Stimulated activated CD8-positive, alpha-beta memory T cell treated with anti-CD3 and anti-CD28 coated beads, Interleukin-7, amount 100 ng/mL, for 4 hours (primary cell): ENCODE results near the gene TMEM187.

ENCODE experiments used
- DNase-seq, 2 donors: peaks; one replicate each; pipeline ENCODE4 v3.0.0-alpha.2; 2020; ENCODE audit warnings: low read depth in 2 of 2

TMEM187 gene

DNA sequence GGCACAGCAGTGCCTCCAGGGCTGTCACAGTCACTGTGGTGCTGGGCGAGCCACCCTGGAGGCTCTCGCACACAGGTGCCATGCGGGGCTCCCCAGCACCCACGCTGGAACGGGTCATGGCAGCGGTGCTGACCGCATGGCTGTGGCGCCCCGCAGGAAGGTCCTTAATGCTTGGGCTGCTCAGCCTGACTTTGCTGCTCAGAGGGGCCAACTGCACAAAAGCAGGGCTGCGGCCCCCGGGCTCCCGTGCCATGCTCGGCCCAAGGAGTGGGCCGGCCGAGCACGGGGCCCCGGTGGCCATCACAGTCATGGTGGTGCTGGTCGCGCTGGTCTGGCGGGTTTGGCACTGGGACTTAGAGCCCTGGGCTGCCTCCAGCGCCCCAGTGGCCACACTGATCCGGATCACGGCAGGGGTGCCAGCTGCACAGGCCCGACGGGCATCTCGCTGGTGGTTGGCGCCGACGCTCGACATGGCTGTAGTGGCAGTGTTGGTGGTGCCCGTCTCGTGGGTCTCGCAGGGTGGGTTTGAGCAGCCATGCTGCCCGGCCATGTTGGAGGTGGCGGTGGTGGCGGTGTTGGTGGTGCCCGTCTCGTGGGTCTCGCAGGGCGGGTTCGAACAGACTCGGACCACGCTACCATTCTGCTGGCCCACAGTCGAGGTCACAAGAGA lies 17.9 kb upstream of the TMEM187 start:
- no peak for DNase-seq

- DNase-seq: no peak
These were observed 17.3 kb upstream of the TMEM187 start for GRCh38 chrX:153955228-153955732.

DNA sequence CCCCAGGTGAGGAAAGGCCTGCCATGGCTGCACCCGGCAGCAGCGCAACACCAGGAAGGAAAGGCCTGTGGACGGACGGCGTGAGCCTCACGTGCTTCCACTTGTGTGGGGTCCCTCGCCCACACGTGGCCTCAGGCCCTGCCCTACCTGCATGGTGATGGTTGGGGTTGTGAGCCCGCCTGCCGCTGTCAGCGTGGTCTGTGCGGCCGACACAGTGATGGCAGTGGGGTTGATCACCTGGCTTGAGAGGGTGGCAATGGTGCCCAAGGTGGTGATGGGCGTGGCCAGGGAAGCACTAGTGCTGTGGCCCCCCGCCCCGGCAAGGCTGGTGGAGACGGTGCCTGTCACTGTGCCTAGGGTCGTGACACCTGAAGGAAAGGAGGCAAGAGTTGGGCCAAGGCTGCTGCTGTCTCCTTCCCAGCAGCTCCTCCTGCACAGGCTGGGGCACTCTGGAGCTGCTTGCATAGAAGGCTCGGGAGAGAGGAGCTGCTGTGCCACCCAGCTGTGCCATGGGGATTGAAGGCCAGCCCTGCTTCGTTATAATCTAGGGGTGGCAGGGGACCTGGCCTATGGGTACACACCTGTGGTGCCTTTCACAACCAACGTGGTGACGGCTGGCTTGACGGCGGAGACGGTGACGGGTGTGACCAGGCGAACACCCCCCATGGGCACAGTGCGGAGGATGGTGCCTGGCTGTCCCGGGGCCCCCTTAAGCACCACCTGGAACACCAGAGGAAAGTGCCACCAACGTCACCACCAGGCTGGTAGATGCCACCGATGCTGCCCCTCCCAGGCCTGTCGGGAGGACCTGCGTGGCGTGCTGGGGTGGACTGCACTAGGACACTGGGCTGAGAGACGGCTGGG lies 16.3 kb upstream of the TMEM187 start:
- DNase-seq: no peak

DNA sequence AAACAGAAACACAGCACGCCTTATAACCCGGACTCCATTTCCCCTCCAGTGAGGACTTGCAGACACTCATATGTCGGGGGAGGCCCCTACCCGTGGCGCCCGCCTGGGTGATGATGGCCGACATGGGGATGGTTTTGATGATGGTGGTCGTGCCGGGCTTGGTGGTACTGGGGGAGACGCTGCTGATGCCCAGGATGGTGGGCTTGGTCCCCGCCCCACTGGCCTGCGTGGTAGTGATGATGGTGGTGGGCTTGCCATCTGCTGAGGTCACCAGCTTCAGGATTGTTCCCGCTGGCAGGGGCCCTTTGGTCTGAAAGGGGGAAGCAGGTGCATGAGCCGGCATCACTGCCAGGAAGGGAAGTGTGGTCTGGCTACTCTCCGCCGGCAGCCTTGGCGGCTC lies 15.3 kb upstream of the TMEM187 start:
- no peak for DNase-seq

- DNase-seq: no peak
These were observed 13.9 kb upstream of the TMEM187 start for GRCh38 chrX:153958605-153959004.

- no peak for DNase-seq
These were observed 12.9 kb upstream of the TMEM187 start for GRCh38 chrX:153959649-153960048.

GRCh38 chrX:153960077-153960476 lies 12.5 kb upstream of the TMEM187 start:
- no peak for DNase-seq

- DNase-seq: no peak
These were observed 11.8 kb upstream of the TMEM187 start for GRCh38 chrX:153960786-153961185.

DNA sequence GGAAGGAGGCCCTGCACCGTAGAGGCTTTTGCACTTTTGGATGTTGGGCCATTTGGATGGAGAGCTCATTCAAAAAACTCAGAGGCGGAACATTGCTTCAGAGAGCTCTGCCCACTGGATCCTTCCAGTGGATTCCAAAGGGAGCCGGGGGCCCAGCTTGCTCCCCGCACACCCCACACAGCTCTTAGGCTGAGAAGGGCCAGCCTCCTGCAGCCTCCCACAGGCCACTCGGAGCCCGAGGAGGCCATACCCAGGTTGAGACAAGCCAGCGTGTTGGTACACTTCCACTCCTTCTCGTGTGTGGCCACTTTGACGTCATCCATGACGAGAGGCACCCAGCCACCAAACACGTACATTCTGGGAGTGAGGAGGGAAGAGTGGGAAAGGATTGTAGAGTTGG lies 11.3 kb upstream of the TMEM187 start:
- DNase-seq: no peak

GRCh38 chrX:153963546-153963945 lies 9.0 kb upstream of the TMEM187 start:
- no peak for DNase-seq

GRCh38 chrX:153964105-153964504 lies 8.4 kb upstream of the TMEM187 start:
- DNase-seq: no peak

GRCh38 chrX:153965406-153965805 lies 7.1 kb upstream of the TMEM187 start:
- no peak for DNase-seq

- no peak for DNase-seq
These were observed 6.3 kb upstream of the TMEM187 start for GRCh38 chrX:153966283-153966688.

- DNase-seq: peak; percentile 40 to 47
These were observed 5.6 kb upstream of the TMEM187 start for GRCh38 chrX:153966841-153967535.

DNA sequence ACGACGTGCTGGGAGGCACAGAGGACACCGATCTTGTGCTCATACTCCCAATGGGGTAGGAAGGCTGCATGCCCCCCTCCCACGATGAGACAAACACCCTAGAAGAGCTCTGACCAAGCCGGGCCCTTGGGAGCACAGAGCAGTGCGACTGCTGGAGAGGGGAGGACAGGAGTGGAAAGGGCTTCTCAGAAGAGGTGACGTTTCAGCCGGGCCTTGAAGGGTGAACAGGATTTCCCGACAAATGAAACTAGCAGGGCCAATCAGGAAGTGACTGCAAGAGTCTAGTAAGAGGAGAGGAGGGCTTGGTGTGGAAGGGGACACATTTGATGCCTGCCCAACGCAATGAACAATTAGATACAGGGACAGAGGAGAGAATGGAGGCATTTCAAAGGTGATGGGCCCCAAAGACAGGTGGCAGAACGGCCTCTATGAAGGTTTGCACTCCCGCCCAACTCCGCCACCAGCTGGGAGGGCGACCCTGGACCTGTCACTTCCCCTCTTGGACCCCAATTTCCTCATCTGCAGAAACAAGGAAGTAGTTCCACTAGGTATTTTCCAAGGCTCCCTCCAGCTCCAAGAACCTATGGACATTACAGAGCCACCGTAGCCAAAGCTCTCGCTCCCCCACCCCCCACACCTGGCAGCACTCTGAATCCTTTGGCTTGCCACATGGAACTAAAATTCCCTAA lies 4.9 kb upstream of the TMEM187 start:
- no peak for DNase-seq

- no peak for DNase-seq
These were observed 4.3 kb upstream of the TMEM187 start for GRCh38 chrX:153968255-153968654.

GRCh38 chrX:153968754-153969124 lies 3.8 kb upstream of the TMEM187 start:
- DNase-seq: peak in 1 of 2 donors; percentile 37

DNA sequence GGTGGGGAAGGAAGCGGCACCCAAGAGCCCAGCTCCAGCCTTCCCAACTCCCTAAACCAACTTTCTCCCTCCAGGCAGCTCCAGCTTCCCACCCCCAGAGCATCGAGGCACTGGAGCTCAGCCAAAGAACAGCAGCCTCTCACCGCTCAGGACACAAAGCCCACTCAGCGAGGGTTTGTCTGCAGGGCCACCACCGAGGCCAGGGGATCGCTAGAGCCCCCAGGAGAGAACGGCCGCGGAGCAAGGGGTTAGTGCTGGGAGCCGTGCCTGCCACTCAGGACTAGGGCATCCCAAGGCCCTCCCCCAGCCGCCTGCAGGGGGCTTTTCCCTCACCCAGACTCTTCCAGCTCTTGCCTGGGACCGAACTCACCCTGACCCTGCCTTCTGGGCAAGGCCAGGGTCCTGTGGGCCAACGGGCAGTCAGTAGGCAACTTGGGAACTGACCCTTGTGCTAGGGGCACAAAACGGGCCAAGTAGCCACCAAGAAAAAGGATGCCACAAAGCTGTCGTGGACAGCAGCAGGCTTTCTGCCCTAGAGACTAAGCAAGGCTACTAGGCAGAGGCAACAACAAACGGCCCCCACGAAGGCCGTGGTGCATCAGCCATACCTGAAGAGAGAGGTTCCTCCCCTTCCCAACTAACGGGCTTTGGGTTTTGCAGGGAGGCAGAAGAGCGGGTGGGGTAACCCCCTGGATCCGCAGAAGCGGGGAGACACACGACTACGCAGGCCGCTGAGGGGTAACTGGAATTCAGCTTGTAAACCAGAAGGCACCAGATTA lies 3.2 kb upstream of the TMEM187 start:
- no peak for DNase-seq

DNA sequence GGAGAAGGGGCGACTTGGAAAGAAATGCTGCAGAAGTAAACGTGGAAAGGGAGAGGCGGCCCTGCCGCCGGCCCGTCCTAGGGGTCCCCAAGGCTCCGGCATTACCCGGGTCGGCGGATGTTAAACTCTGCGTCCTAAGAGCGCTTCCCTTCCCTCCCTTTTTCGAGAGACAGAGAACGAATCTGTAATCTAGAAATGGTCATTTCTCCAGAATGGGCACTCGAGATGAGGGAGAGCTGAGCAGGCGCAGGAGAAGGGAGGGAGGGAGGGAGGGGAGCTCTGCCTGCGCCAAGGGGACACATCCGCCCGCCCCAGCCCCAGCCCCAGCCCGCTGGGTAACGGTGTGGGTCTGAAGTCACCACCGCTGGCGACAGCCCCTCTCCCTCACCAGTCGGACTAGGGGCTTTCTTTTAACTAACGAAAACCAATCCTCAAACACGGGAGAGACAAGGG lies 2.6 kb upstream of the TMEM187 start:
- no peak for DNase-seq

- DNase-seq: no peak
These were observed 2.0 kb upstream of the TMEM187 start for GRCh38 chrX:153970357-153971123.
